ENCODE measurements around the gene BCAS3. TPM values are rescaled to one million over a fixed set of nuclear protein-coding genes. Genes with fewer than 3 reads are reported as not detected.
"Not testable (repeated sequence)": the region's sequence is repeated elsewhere in the genome, so short reads cannot be mapped to it uniquely, and the experiment has no call there.

BCAS3 gene
- total RNA-seq, 2 experiments from 2014 or later: 6.8 to 7.1 TPM

DNA sequence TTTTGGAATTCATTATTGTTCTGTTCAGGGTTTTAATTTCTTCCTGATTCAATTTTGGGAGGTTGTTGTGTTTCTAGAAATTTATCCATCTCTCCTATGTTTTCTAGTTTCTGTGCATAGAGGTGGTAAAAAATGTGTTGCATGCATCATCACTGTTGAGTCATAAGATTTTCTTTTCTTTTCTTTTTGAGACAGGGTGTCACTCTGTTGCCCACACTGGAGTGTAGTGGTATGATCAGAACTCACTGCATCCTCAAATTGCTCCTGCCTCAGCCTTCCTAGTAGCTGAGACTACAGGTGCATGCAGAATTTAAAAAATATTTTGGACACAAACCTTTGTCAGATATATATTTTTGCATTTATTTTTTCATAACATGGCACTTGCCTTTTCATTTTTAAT is 184.8 kb downstream of the BCAS3 start:
- Mint-ChIP-seq H3K27ac (no peak overlapping the region), H3K4me1 (ENCODE audit: low read depth) (peaks cover 22% of the 10 kb centered on the region), H3K4me3 (no peak overlapping the region), H3K36me3 (no peaks in the 10 kb centered on the region), H3K27me3 (no peaks in the 10 kb centered on the region), H3K9me3 (no peaks in the 10 kb centered on the region)
- CTCF ChIA-PET: no interaction called here
- POLR2A ChIA-PET: no interaction called here
- no peak for DNase-seq
- intact Hi-C loops (cut with micrococcal nuclease): no loop called here

DNA sequence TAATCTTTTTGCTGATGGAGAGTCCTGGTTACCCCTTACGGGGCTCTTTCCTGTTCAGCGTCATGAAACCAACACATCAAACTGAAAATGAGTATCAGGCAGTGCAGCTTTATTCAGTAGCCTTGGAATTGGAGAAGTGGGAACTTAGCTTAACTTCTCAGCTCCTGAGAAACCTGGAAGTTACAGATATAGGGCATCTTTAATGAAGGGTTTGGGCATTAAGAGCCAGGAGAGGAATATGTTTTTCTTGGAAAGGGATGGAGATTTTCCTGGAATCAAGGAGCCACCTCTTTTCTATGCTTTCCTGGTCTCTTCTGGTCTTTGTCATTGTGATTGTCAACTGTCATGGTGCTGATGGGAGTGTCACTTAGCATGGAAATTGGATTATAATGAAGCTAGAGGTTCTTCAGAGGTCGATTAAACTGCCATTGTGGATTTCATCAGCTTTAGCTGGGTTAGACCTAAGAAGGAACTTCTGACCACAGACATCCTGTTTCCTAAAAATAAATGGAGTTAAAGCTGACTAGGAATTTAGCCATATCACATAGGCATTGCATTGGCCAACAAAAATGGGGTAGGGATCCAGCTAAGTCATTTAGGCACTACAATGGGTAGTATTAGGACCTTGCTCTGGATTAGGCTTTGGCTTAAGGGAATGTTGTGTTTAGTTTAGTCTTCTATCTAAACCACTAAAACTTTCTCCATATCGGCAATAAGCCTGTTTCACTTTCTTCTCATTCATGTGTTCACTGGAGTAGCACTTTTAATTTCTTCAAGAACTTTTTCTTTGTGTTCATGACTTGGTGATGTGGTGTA is 186.4 kb downstream of the BCAS3 start:
- Mint-ChIP-seq H3K27ac (no peak overlapping the region), H3K4me3 (no peak overlapping the region), H3K27me3 (no peaks in the 10 kb centered on the region), H3K36me3 (no peaks in the 10 kb centered on the region), H3K4me1 (ENCODE audit: low read depth) (peaks cover 22% of the 10 kb centered on the region), H3K9me3 (no peaks in the 10 kb centered on the region)
- CTCF ChIA-PET: interaction anchor here (1.7 kb wide), 1 partner anchor 143 kb away, joined by 6 read pairs; no protein-coding TSS in a partner anchor
- POLR2A ChIA-PET: interaction anchor here (0.7 kb wide), 1 partner anchor 24 kb away, joined by 3 read pairs; no protein-coding TSS in a partner anchor
- intact Hi-C loops (cut with micrococcal nuclease): no loop called here
- no peak for DNase-seq

DNA sequence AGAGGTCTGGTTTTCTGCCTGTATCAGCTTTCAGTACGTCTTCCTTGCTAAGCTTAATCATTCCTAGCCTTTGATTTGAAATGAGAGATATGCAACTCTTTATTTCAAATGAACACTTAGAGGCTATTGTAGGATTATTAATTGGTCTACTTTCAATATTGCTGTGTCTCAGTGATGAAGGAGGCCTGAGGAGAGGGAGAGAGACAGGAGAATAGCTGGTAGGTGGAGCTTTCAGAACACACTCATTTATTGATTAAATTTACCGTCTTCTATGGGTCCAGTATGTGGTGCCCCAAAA is 187.0 kb downstream of the BCAS3 start:
- Mint-ChIP-seq H3K4me3 (no peak overlapping the region), H3K9me3 (no peaks in the 10 kb centered on the region), H3K27me3 (no peaks in the 10 kb centered on the region), H3K27ac (no peak overlapping the region), H3K36me3 (no peaks in the 10 kb centered on the region), H3K4me1 (ENCODE audit: low read depth) (peaks cover 22% of the 10 kb centered on the region)
- no peak for DNase-seq
- POLR2A ChIA-PET: interaction anchor here (0.7 kb wide), 1 partner anchor 25 kb away, joined by 3 read pairs; no protein-coding TSS in a partner anchor
- intact Hi-C loops (cut with micrococcal nuclease): no loop called here
- CTCF ChIA-PET: interaction anchor here (1.7 kb wide), 1 partner anchor 144 kb away, joined by 6 read pairs; no protein-coding TSS in a partner anchor

DNA sequence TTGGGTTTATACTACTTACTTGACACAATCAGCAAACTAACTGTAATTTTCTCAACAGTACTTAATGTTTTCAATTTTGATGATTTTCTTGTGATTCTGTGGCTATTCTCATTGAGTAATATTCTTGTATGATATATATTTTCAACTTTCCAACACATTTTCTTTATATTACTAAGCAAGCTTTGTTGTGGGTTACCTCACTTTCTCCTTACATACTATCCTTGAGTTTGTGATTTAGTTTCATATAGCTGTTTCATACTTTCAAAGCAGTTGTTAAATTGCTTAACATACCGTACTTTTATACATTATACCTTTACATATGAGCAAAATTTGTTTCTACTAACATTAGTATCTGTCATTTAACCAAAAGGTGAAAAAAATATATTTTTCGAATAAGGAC is 197.1 kb downstream of the BCAS3 start:
- Mint-ChIP-seq H3K4me1 (ENCODE audit: low read depth) (no peaks in the 10 kb centered on the region), H3K9me3 (no peaks in the 10 kb centered on the region), H3K4me3 (no peak overlapping the region), H3K36me3 (no peaks in the 10 kb centered on the region), H3K27me3 (no peaks in the 10 kb centered on the region), H3K27ac (no peak overlapping the region)
- intact Hi-C loops (cut with micrococcal nuclease): no loop called here
- POLR2A ChIA-PET: no interaction called here
- CTCF ChIA-PET: no interaction called here
- DNase-seq: no peak

DNA sequence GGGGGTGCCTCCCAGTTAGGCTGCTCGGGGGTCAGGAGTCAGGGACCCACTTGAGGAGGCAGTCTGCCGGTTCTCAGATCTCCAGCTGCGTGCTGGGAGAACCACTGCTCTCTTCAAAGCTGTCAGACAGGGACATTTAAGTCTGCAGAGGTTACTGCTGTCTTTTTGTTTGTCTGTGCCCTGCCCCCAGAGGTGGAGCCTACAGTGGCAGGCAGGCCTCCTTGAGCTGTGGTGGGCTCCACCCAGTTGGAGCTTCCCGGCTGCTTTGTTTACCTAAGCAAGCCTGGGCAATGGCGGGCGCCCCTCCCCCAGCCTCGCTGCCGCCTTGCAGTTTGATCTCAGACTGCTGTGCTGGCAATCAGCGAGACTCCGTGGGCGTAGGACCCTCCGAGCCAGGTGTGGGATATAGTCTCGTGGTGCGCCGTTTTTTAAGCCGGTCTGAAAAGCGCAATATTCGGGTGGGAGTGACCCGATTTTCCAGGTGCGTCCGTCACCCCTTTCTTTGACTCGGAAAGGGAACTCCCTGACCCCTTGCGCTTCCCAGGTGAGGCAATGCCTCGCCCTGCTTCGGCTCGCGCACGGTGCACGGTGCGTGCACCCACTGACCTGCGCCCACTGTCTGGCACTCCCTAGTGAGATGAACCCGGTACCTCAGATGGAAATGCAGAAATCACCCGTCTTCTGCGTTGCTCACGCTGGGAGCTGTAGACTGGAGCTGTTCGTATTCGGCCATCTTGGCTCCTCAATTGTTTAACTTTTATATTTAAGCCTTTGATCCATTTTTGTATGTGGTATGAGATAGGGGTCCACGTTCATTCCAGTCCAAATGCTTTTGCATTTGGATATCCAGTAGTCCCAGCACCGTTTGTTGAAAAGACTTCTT is 209.3 kb downstream of the BCAS3 start:
- H3K27me3 Mint-ChIP-seq; POLR2A ChIA-PET; DNase-seq; H3K9me3 Mint-ChIP-seq; H3K27ac Mint-ChIP-seq; CTCF ChIA-PET; intact Hi-C loops (cut with micrococcal nuclease); H3K36me3 Mint-ChIP-seq; H3K4me1 Mint-ChIP-seq (ENCODE audit: low read depth): not testable (repeated sequence)
- peak overlapping the region; percentile 43 for H3K4me3 Mint-ChIP-seq

DNA sequence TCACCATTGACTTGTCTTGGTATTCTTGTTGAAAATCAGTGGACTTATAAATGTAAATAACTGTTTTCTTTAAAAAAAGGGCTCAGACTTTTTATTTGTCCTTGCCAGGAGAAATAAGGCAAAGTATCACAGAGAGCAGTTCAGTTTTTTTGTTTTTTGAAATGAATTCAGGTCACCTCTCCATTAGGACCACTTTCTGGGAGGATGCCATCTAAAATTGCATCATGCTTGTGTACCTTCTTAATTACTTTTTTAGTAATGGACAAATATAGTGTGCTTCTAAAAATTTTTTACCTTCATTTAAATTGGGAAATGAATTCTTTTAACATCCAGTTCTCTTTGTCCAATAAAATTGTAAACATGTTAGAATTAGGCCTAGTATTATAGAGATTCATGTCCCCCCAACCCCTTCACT is 210.0 kb downstream of the BCAS3 start:
- Mint-ChIP-seq H3K4me3 (no peak overlapping the region), H3K9me3 (no peaks in the 10 kb centered on the region), H3K27me3 (no peaks in the 10 kb centered on the region), H3K36me3 (peaks cover 2% of the 10 kb centered on the region), H3K4me1 (ENCODE audit: low read depth) (no peaks in the 10 kb centered on the region), H3K27ac (no peak overlapping the region)
- intact Hi-C loops (cut with micrococcal nuclease): no loop called here
- ChIA-PET CTCF (no interaction called here), POLR2A (no interaction called here)
- no peak for DNase-seq

DNA sequence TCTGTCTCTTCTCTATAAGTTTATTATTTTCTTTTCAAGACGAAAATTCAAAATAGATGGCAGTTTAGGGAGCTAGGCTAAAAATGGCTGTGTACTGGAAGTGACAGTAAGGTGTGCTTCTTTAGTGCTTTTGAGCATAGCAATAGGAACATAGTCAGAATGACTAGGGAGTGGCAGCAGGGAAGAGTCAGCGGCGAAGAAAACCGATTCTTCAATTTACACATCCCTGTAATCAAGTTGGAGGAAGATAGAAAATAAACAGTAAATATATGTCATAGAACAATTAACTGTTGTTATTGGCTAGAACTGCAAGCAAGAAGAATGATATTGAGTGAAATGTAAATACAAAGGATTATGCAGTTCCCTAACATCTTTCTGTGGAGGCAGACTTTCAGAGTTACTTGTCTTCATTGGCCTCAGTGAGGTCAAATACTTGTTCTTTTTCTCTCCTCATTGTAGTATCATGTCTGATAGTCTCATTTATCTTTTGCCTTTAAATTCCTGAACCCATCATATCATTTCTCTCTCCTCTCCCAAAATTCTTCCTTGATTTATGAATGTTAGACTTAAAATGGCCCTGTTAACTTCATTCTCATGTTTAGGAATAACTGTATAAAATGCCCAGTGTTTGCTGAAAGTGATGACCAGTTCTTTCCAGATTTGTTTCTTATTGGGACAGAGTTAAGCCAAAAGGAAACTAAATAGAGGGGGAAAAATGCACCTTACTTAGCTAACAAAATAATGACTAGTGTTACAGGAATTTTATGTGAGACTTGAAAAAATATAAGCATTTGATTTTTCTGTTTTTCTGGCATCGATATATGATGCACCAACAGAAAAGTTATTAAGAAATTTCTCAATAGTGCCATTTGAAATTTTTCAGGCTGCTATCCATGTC is 211.4 kb downstream of the BCAS3 start:
- Mint-ChIP-seq H3K27ac (no peak overlapping the region), H3K27me3 (no peaks in the 10 kb centered on the region), H3K4me1 (ENCODE audit: low read depth) (no peaks in the 10 kb centered on the region), H3K4me3 (no peak overlapping the region), H3K9me3 (peaks cover 8% of the 10 kb centered on the region), H3K36me3 (peaks cover 7% of the 10 kb centered on the region)
- intact Hi-C loops (cut with micrococcal nuclease): no loop called here
- no peak for DNase-seq
- ChIA-PET CTCF (no interaction called here), POLR2A (no interaction called here)

DNA sequence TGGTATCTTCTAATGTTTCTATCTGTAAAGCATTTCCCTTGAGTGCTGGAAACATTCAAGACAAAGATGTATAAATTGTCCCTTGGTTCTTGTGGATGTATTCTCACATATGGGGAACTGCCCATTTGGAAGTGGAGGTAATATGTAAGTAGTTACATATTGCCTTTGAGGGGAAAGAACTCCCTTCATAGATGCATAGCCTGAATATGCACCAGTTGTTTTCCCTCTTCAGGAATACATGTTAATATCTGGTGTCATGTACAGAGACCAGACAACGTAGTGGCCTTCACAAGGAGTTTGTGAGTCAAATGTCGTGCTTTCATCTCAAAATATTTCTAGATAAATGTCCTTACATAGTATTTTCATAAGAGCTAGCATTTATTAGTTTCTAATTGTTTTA is 213.5 kb downstream of the BCAS3 start:
- POLR2A ChIA-PET: no interaction called here
- peaks cover 12% of the 10 kb centered on the region for H3K9me3 Mint-ChIP-seq
- CTCF ChIA-PET: no interaction called here

DNA sequence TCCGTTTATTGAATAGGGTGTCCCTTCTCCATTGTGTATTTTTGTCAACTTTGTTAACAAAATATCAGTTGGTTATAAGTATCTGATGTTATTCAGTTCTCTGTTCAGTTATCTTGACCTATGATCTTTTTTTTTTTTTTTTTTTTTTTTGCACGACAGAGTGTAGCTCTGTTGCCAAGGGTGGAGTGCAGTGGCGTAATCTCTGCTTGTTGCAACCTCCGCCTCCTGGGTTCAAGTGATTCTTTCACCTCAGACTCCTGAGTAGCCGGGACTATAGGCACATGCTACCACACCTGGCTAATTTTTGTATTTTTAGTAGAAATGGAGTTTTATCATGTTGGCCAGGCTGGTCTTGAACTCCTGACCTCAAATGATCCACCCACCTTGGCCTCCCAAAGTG is 215.8 kb downstream of the BCAS3 start:
- CTCF ChIA-PET: no interaction called here
- H3K27ac Mint-ChIP-seq: no peak overlapping the region
- no peaks in the 10 kb centered on the region for H3K27me3 Mint-ChIP-seq
- peaks cover 22% of the 10 kb centered on the region for H3K9me3 Mint-ChIP-seq
- intact Hi-C loops (cut with micrococcal nuclease): no loop called here
- DNase-seq: no peak
- peaks cover 32% of the 10 kb centered on the region for H3K36me3 Mint-ChIP-seq
- POLR2A ChIA-PET: no interaction called here
- H3K4me1 Mint-ChIP-seq (ENCODE audit: low read depth): no peaks in the 10 kb centered on the region
- no peak overlapping the region for H3K4me3 Mint-ChIP-seq

More for the DNA sequence above, 213.5 kb downstream of the BCAS3 start:
- DNase-seq: no peak
- intact Hi-C loops (cut with micrococcal nuclease): no loop called here
- Mint-ChIP-seq H3K36me3 (peaks cover 19% of the 10 kb centered on the region), H3K27me3 (no peaks in the 10 kb centered on the region), H3K4me3 (no peak overlapping the region), H3K27ac (no peak overlapping the region), H3K4me1 (ENCODE audit: low read depth) (no peaks in the 10 kb centered on the region)

DNA sequence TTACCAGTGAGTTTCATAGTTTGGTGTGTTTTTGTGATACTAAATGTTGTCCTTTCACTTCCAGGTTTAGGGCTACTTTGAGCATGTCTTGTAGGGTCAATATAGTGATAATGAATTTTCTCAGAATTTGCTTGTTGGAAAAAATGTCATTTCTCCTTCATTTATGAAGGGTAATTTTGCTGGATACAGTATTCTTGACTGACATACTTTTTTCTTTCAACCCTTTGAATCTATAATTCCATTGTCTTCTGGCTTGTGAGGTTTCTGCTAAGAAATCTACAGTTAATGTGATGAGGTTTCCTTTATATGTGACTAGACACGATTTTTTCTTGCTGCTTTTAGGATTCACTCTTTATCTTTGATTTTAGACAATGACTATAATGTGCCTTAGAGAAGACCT is 219.3 kb downstream of the BCAS3 start:
- Mint-ChIP-seq H3K4me1 (ENCODE audit: low read depth) (no peaks in the 10 kb centered on the region), H3K27me3 (no peaks in the 10 kb centered on the region), H3K27ac (no peak overlapping the region), H3K9me3 (peaks cover 22% of the 10 kb centered on the region), H3K36me3 (peaks cover 30% of the 10 kb centered on the region), H3K4me3 (no peak overlapping the region)
- ChIA-PET POLR2A (no interaction called here), CTCF (no interaction called here)
- intact Hi-C loops (cut with micrococcal nuclease): no loop called here
- DNase-seq: no peak

DNA sequence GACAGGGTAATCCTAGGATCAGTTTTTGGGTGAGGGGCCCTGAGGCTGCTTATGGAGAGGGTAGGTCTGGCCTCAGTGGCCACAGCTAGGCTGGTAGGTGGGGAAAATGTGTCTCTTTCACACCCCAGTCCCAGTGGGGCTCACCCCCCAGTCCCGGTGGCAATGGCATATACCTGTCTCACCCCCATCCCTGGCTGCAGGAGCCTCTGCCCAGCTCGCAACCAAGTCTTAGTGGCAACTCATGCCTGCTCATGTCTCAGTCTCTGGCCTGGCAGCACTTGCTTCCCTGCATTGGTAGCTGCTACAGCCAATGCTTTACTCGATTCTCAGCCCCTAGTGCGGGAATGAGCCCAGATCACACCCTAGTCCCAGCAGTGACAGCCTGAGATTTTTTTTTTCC is 221.5 kb downstream of the BCAS3 start:
- Mint-ChIP-seq H3K4me3 (no peak overlapping the region), H3K27me3 (no peaks in the 10 kb centered on the region), H3K27ac (no peak overlapping the region), H3K4me1 (ENCODE audit: low read depth) (no peaks in the 10 kb centered on the region), H3K9me3 (peaks cover 14% of the 10 kb centered on the region), H3K36me3 (peaks cover 26% of the 10 kb centered on the region)
- ChIA-PET CTCF (no interaction called here), POLR2A (no interaction called here)
- DNase-seq: no peak
- intact Hi-C loops (cut with micrococcal nuclease): no loop called here

DNA sequence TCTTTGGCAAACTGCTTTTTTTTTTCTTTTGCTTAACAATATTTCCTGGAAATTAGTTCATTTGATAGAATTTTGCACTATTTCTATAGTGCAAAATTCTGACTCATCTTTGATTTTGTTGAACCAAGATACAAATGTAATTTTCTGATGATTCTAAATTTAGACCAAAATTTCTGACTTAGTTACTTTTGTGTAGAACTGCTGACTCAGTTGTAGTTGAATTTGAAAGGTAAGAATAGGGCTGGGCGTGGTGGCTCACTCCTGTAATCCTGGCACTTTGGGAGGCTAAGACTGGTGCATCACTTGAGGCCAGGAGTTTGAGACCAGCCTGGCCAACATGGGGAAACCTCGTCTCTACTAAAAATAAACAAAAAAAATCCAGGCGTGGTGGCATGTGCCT is 223.0 kb downstream of the BCAS3 start:
- Mint-ChIP-seq H3K4me3 (no peak overlapping the region), H3K27me3 (no peaks in the 10 kb centered on the region), H3K9me3 (peaks cover 11% of the 10 kb centered on the region), H3K27ac (no peak overlapping the region), H3K4me1 (ENCODE audit: low read depth) (no peaks in the 10 kb centered on the region), H3K36me3 (peaks cover 18% of the 10 kb centered on the region)
- ChIA-PET POLR2A (no interaction called here), CTCF (no interaction called here)
- DNase-seq: no peak
- intact Hi-C loops (cut with micrococcal nuclease): no loop called here
